Trophoblast cell (in vitro differentiated cells and primary cell): ENCODE results near the gene NLGN4X.

Experiments used
- DNase-seq, 2 donors: peaks; one replicate each; pipeline ENCODE4 v3.0.0-alpha.2; 2016
- H2AFZ ChIP-seq: 2 replicates; pipeline ENCODE4 v1.6.1; 2013; ENCODE audit warnings: low read length, moderate library complexity, mild to moderate bottlenecking; ENCODE audit not compliant: insufficient read depth, poor library complexity
- H2AK5ac ChIP-seq: 2 replicates; pipeline ENCODE4 v1.6.1; 2013; ENCODE audit warnings: mild to moderate bottlenecking, low read length
- H2BK120ac ChIP-seq: 2 replicates; pipeline ENCODE4 v1.6.1; 2013; ENCODE audit warnings: low read length, mild to moderate bottlenecking, moderate library complexity; ENCODE audit not compliant: insufficient read depth, poor library complexity
- H2BK12ac ChIP-seq: 2 replicates; pipeline ENCODE4 v1.6.1; 2013; ENCODE audit warnings: mild to moderate bottlenecking, low read length, moderate library complexity
- H2BK5ac ChIP-seq: 2 replicates; pipeline ENCODE4 v1.6.1; 2013; ENCODE audit warnings: low read length, low read depth, moderate library complexity, mild to moderate bottlenecking; ENCODE audit not compliant: poor library complexity
- H3K14ac ChIP-seq: 2 replicates; pipeline ENCODE4 v1.6.1; 2013; ENCODE audit warnings: mild to moderate bottlenecking, low read length
- H3K18ac ChIP-seq: 2 replicates; pipeline ENCODE4 v1.6.1; 2013; ENCODE audit warnings: mild to moderate bottlenecking, low read length
- H3K23ac ChIP-seq: 2 replicates; pipeline ENCODE4 v1.6.1; 2013; ENCODE audit warnings: low read length
- H3K27ac ChIP-seq: 2 replicates; pipeline ENCODE4 v1.5.1; 2013; ENCODE audit warnings: low read depth, mild to moderate bottlenecking, inconsistent platforms, low read length, moderate library complexity
- H3K27me3 ChIP-seq: 2 replicates; pipeline ENCODE4 v1.6.1; 2013; ENCODE audit warnings: inconsistent platforms, mild to moderate bottlenecking, low read length, moderate library complexity; ENCODE audit not compliant: insufficient read depth
- H3K36me3 ChIP-seq, 2 experiments: 1 replicate in 1 of 2; 2 replicates in 1 of 2; pipeline ENCODE4 v1.6.1; 2013; ENCODE audit warnings: low read length in 2 of 2, mild to moderate bottlenecking in 2 of 2, moderate library complexity in 1 of 2; ENCODE audit not compliant: insufficient read depth in 2 of 2, control insufficient read depth in 1 of 2
- H3K4ac ChIP-seq: 2 replicates; pipeline ENCODE4 v1.6.1; 2013; ENCODE audit warnings: low read depth, mild to moderate bottlenecking, low read length, moderate library complexity
- H3K4me1 ChIP-seq, 2 experiments: 1 replicate in 1 of 2; 2 replicates in 1 of 2; pipeline ENCODE4 v1.6.1; 2013; ENCODE audit warnings: low read length in 2 of 2, mild to moderate bottlenecking in 2 of 2, moderate library complexity in 1 of 2; ENCODE audit not compliant: insufficient read depth in 2 of 2, control insufficient read depth in 1 of 2
- H3K4me2 ChIP-seq: 2 replicates; pipeline ENCODE4 v1.6.1; 2013; ENCODE audit warnings: inconsistent platforms, mild to moderate bottlenecking, low read length, moderate library complexity
- H3K4me3 ChIP-seq: 2 replicates; pipeline ENCODE4 v1.5.1; 2013; ENCODE audit warnings: mild to moderate bottlenecking, low read depth, low read length, inconsistent platforms
- H3K79me1 ChIP-seq: one replicate; pipeline ENCODE4 v1.6.1; 2013; ENCODE audit warnings: low read length
- H3K79me2 ChIP-seq: 2 replicates; pipeline ENCODE4 v1.6.1; 2013; ENCODE audit warnings: low read length, mild to moderate bottlenecking; ENCODE audit not compliant: control insufficient read depth, insufficient read depth, poor library complexity
- H3K9ac ChIP-seq: 2 replicates; pipeline ENCODE4 v1.6.1; 2013; ENCODE audit warnings: mild to moderate bottlenecking, low read length
- H3K9me3 ChIP-seq: 2 replicates; pipeline ENCODE4 v1.6.1; 2013; ENCODE audit warnings: low read depth, mild to moderate bottlenecking, control low read depth, inconsistent platforms, low read length; ENCODE audit not compliant: insufficient read depth
- H4K12ac ChIP-seq: 2 replicates; pipeline ENCODE4 v1.6.1; 2013; ENCODE audit warnings: low read depth, mild to moderate bottlenecking, low read length, moderate library complexity
- H4K8ac ChIP-seq: 2 replicates; pipeline ENCODE4 v1.6.1; 2013; ENCODE audit warnings: low read depth, mild to moderate bottlenecking, low read length, moderate library complexity
- H4K91ac ChIP-seq: one replicate; pipeline ENCODE4 v1.6.1; 2013; ENCODE audit warnings: low read depth, mild to moderate bottlenecking, low read length, moderate library complexity
- WGBS: extraction: QIAGEN DNeasy Blood & Tissue Kit; methylation state at CpG from one replicate; pipeline ENCODE4 v1.1.7; 2013; ENCODE audit warnings: missing lambda C conversion rate; ENCODE audit not compliant: insufficient read length, insufficient coverage; ENCODE audit errors: extremely low coverage; 5-methylcytosine and 5-hydroxymethylcytosine counted together

Gene NLGN4X

DNA sequence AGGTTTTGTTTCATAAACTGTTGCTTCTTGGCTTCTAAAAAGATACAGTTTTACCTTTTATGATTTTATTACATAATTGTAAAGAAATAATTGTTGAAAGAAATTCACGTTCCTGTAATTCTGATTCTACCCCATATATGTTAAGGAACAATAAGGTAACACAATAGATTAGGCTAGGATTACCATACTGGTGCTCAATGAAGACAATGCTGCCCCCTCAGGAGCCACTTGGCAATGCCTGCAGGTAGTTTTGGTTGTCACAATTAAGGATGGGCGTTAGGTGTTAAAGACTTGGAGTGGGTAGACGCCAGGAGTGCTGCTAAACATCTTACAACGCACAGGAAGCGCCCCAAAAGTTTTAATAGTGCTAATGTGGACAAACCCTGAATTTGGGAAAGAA lies 133.2 kb downstream of the NLGN4X start:
- Histone ChIP-seq H4K8ac (no peak overlapping the region), H2AK5ac (no peak overlapping the region), H3K23ac (no peak overlapping the region), H3K4ac (no peak overlapping the region), H3K27ac (no peak overlapping the region), H3K9me3 (no peaks in the 10 kb centered on the region), H3K27me3 (no peaks in the 10 kb centered on the region), H3K4me3 (no peak overlapping the region), H2AFZ (no peak overlapping the region), H3K36me3 (no peaks in the 10 kb centered on the region), H2BK120ac (no peak overlapping the region), H3K18ac (no peak overlapping the region), H2BK12ac (no peak overlapping the region), H4K91ac (no peak overlapping the region), H3K79me2 (no peaks in the 10 kb centered on the region), H3K4me1 (no peaks in the 10 kb centered on the region), H3K79me1 (no peaks in the 10 kb centered on the region), H3K14ac (no peak overlapping the region), H2BK5ac (no peak overlapping the region), H4K12ac (no peak overlapping the region), H3K4me2 (no peak overlapping the region), H3K9ac (no peak overlapping the region)
- WGBS = no CpG with 5 or more reads among the region's 5 CpGs
- DNase-seq = peak in 1 of 2 donors; percentile 13

DNA sequence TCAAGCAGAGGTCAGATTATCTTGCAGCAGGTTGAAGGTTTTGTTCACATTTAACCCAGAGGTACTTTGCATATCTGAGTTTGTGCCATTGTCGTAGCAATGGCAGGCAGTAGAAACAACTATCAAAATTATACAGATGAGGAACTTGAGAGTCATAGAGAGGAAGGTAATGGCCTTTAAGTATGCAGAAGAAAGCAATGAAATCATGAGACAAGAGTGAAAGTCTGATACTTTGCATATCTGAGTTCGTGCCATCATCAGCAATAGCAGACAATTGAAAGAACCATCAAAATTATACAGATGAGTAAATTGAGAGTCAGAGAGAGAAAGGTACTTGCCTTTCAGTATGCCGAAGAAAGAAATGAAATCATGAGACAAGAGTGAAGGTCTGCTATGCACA lies 154.1 kb downstream of the NLGN4X start:
- Histone ChIP-seq H3K4me2 (no peak overlapping the region), H2BK12ac (no peak overlapping the region), H3K9me3 (no peaks in the 10 kb centered on the region), H2AK5ac (no peak overlapping the region), H2BK5ac (no peak overlapping the region), H3K9ac (no peak overlapping the region), H3K18ac (no peak overlapping the region), H3K4me1 (no peaks in the 10 kb centered on the region), H4K12ac (no peak overlapping the region), H3K23ac (no peak overlapping the region), H3K79me2 (no peaks in the 10 kb centered on the region), H3K4me3 (no peak overlapping the region), H3K14ac (no peak overlapping the region), H2BK120ac (no peak overlapping the region), H3K27me3 (no peaks in the 10 kb centered on the region), H3K27ac (no peak overlapping the region), H4K8ac (no peak overlapping the region), H3K79me1 (no peaks in the 10 kb centered on the region), H3K4ac (no peak overlapping the region), H2AFZ (no peak overlapping the region), H4K91ac (no peak overlapping the region), H3K36me3 (no peaks in the 10 kb centered on the region)
- DNase-seq = no peak
- whole genome bisulfite sequencing = no CpG with 5 or more reads among the region's 3 CpGs

DNA sequence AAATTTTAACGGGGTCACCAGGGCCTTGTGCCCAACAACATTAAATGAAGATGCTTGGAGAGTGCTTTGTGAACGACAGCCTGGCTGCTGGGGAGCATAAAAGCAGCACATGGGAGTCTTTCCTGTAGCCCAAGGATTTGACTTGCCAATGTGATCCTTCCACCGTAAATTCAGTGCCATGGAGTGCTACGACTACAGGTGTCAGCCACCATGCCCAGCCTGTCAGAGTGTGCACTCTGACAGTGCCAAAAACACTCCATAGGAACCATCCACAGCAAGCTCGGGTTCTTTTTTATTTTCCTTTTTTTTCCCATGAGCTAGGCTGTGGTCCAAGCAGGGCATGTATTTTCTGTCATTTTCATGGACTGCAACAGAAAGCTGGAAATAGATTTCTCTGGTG lies 156.9 kb downstream of the NLGN4X start:
- no peak overlapping the region for H4K91ac ChIP-seq
- H3K4ac ChIP-seq = no peak overlapping the region
- no peak overlapping the region for H2AFZ ChIP-seq
- no peak overlapping the region for H3K23ac ChIP-seq
- H3K4me3 ChIP-seq = no peak overlapping the region
- H4K12ac ChIP-seq = no peak overlapping the region
- H3K27me3 ChIP-seq = no peaks in the 10 kb centered on the region
- no peaks in the 10 kb centered on the region for H3K79me2 ChIP-seq
- no peaks in the 10 kb centered on the region for H3K4me1 ChIP-seq
- no peak overlapping the region for H2BK12ac ChIP-seq
- no peak overlapping the region for H4K8ac ChIP-seq
- no peaks in the 10 kb centered on the region for H3K9me3 ChIP-seq
- WGBS = no CpG with 5 or more reads among the region's 5 CpGs
- H3K9ac ChIP-seq = no peak overlapping the region
- no peak overlapping the region for H3K18ac ChIP-seq
- no peak overlapping the region for H3K27ac ChIP-seq
- H3K14ac ChIP-seq = no peak overlapping the region
- no peak overlapping the region for H3K4me2 ChIP-seq
- no peak overlapping the region for H2BK5ac ChIP-seq
- H2AK5ac ChIP-seq = no peak overlapping the region
- DNase-seq = no peak
- no peaks in the 10 kb centered on the region for H3K79me1 ChIP-seq
- no peak overlapping the region for H2BK120ac ChIP-seq
- no peaks in the 10 kb centered on the region for H3K36me3 ChIP-seq

DNA sequence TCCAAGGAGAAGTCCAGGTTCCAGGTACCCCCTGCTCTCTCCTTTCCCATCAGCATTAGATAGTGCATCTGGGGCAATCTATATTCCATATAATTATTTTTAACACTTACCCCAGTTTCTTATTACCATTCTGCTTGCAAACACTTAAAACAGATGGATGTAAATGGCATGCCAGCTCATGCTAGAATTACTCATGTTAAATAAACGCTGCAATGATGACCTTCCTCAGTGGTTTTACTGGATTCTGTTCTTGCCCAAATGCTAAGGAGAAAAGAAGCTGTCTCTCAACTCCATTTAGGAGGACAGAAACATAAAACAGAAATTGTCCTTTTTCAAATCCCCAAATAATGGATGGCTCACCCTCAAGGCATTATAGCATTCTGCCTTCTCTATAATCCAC lies 161.1 kb downstream of the NLGN4X start:
- no peak overlapping the region for H2BK12ac ChIP-seq
- H2AK5ac ChIP-seq = no peak overlapping the region

More for the DNA sequence above, 161.1 kb downstream of the NLGN4X start:
- H3K27me3 ChIP-seq = no peaks in the 10 kb centered on the region
- no peaks in the 10 kb centered on the region for H3K79me1 ChIP-seq
- no peak overlapping the region for H4K12ac ChIP-seq
- no peak overlapping the region for H2BK120ac ChIP-seq
- H2BK5ac ChIP-seq = no peak overlapping the region
- H3K4me1 ChIP-seq = no peaks in the 10 kb centered on the region
- no peak overlapping the region for H3K4ac ChIP-seq
- H3K36me3 ChIP-seq = no peaks in the 10 kb centered on the region
- no peak overlapping the region for H3K4me2 ChIP-seq
- no peak overlapping the region for H3K23ac ChIP-seq
- no peak overlapping the region for H3K18ac ChIP-seq
- H3K14ac ChIP-seq = no peak overlapping the region
- no peak overlapping the region for H3K4me3 ChIP-seq
- no peak overlapping the region for H2AFZ ChIP-seq
- H3K79me2 ChIP-seq = no peaks in the 10 kb centered on the region
- no peak overlapping the region for H4K8ac ChIP-seq
- no CpG with 5 or more reads among the region's 1 CpG for WGBS
- no peak overlapping the region for H3K27ac ChIP-seq
- H4K91ac ChIP-seq = no peak overlapping the region
- no peak for DNase-seq
- no peaks in the 10 kb centered on the region for H3K9me3 ChIP-seq
- H3K9ac ChIP-seq = no peak overlapping the region
